Measurements from ENCODE around the gene SEC31B. TPM values are rescaled to one million over a fixed set of nuclear protein-coding genes. Genes with fewer than 3 reads are reported as not detected.

Gene SEC31B
- total RNA-seq, 6 experiments from 2014 or later = 2.3 to 4.1 (median 2.5) TPM

DNA sequence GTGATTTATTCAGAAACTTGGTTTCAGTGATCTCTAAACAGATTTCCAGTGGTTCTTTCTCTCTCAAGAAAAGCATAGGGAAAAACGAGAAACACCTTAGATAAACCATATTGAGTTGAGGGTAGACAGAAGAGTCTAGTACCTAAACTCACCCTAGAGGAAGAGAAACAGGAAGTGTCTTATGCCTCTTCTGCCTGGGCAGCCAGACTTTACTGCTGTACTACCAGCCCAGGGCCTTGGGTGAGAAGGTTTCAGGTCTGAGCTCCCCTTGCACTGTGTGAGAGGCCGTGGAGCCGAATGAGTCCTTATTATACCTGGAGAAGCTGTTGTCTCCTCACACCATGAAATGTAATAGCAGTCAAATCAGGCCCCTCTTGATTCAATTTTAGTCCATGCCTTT lies 34.3 kb upstream of the SEC31B start:
- no peak overlapping the region for H3K4me3 Mint-ChIP-seq

DNA sequence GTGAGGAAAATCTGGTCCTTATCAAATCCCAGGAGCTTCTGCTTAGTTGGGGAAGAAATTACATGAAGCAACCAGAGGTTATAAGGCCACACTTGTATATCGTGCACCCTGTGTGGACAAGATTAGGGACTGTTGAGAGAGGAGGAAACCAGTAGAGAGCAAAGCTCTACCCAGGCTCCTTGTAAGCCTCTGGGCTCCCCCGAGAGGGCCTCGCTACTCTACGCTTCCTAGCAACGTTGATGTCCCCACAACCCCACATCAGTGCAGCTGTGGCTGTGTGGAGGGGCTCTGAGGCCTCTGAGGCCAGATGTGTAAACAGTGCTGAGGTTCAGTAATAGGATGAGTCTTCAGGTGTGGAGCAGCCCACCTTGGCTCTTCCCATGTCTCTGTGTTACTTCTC lies 32.1 kb upstream of the SEC31B start:
- Mint-ChIP-seq H3K36me3 (ENCODE audit: low read depth) (peaks cover 27% of the 10 kb centered on the region), H3K9me3 (no peaks in the 10 kb centered on the region), H3K4me3 (no peak overlapping the region), H3K4me1 (ENCODE audit: low read depth) (no peaks in the 10 kb centered on the region), H3K27ac (no peak overlapping the region), H3K27me3 (ENCODE audit: insufficient read depth) (no peaks in the 10 kb centered on the region)
- TF ChIP-seq, protein P1, sequence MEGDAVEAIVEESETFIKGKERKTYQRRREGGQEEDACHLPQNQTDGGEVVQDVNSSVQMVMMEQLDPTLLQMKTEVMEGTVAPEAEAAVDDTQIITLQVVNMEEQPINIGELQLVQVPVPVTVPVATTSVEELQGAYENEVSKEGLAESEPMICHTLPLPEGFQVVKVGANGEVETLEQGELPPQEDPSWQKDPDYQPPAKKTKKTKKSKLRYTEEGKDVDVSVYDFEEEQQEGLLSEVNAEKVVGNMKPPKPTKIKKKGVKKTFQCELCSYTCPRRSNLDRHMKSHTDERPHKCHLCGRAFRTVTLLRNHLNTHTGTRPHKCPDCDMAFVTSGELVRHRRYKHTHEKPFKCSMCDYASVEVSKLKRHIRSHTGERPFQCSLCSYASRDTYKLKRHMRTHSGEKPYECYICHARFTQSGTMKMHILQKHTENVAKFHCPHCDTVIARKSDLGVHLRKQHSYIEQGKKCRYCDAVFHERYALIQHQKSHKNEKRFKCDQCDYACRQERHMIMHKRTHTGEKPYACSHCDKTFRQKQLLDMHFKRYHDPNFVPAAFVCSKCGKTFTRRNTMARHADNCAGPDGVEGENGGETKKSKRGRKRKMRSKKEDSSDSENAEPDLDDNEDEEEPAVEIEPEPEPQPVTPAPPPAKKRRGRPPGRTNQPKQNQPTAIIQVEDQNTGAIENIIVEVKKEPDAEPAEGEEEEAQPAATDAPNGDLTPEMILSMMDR (IDR thresholded peaks at IDR 0.05) = no peak
- DNase-seq = no peak

More for the DNA sequence above, 34.3 kb upstream of the SEC31B start:
- Mint-ChIP-seq H3K4me1 (ENCODE audit: low read depth) (no peaks in the 10 kb centered on the region), H3K9me3 (no peaks in the 10 kb centered on the region), H3K27me3 (ENCODE audit: insufficient read depth) (no peaks in the 10 kb centered on the region), H3K36me3 (ENCODE audit: low read depth) (peaks cover 14% of the 10 kb centered on the region; the same call in 1 of the 2 replicates), H3K27ac (no peak overlapping the region)
- DNase-seq = no peak
- TF ChIP-seq, protein P1 (IDR thresholded peaks at IDR 0.05) = no peak

DNA sequence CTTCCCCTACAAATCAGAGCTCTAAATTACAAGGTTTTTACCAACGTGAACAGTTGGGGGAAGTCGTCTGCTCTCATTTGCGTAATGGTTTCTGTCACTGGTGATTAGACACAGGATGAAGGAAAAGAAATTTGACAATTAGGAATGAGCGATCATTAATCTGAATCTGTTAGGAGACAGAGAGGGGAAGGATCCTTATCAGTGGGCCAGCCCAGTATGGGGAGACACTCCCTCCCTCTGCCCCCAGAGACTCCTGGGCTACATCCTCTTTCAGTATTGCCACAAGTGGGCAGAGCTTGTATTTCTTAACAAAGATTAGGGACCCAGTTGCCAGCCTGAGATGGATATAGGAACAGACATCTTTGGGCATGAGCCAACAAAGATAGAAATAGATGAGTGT lies 31.5 kb upstream of the SEC31B start:
- no peaks in the 10 kb centered on the region for H3K4me1 Mint-ChIP-seq (ENCODE audit: low read depth)
- H3K27me3 Mint-ChIP-seq (ENCODE audit: insufficient read depth) = no peaks in the 10 kb centered on the region
- peaks cover 32% of the 10 kb centered on the region for H3K36me3 Mint-ChIP-seq (ENCODE audit: low read depth)
- no peak overlapping the region for H3K4me3 Mint-ChIP-seq
- TF ChIP-seq, protein P1 (IDR thresholded peaks at IDR 0.05) = no peak
- no peaks in the 10 kb centered on the region for H3K9me3 Mint-ChIP-seq
- no peak for DNase-seq
- no peak overlapping the region for H3K27ac Mint-ChIP-seq

DNA sequence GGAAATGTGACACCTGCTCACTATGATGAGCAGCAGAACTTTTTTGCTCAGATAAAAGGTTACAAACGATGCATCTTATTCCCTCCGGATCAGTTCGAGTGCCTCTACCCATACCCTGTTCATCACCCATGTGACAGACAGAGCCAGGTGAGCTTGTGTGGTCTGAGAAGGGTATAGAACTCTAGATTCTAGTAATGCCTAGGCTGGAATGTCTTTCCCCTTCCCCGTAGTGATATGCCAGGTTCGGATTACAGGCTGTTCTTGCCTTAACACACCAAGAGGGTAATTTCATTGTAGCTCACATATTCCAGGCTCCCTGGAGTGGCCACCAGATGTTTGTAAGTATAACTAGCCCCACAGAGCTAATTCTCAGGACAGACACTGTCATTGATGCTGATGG lies 25.3 kb upstream of the SEC31B start:
- Mint-ChIP-seq H3K4me1 (ENCODE audit: low read depth) (no peaks in the 10 kb centered on the region), H3K4me3 (no peak overlapping the region), H3K27ac (no peak overlapping the region), H3K9me3 (no peaks in the 10 kb centered on the region), H3K36me3 (ENCODE audit: low read depth) (peaks cover 49% of the 10 kb centered on the region), H3K27me3 (ENCODE audit: insufficient read depth) (no peaks in the 10 kb centered on the region)
- TF ChIP-seq, protein P1 (IDR thresholded peaks at IDR 0.05) = no peak
- DNase-seq = no peak

DNA sequence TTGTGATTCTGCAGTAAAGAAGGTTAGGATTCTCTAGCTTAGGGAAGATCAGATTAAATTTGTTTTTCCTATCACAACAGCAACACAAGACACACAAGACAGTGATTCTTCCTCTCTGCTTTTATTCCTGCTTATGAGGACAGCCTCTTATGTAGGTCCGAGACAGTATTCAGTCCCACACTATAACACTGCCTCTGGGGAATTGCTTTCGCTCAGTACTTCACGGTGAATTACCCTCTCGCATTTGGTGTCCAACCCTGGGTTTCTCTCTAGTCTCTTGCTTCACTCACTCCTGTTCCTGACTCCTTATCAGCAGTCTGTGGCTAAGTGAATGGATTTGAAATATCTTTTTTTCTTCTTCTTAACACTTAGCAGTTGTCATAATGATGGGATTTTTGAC lies 17.8 kb upstream of the SEC31B start:
- Mint-ChIP-seq H3K27ac (no peak overlapping the region), H3K27me3 (ENCODE audit: insufficient read depth) (no peaks in the 10 kb centered on the region; the same call in 1 of the 2 replicates), H3K4me3 (no peak overlapping the region; the same call in 1 of the 2 replicates), H3K36me3 (ENCODE audit: low read depth) (peaks cover 16% of the 10 kb centered on the region), H3K9me3 (no peaks in the 10 kb centered on the region), H3K4me1 (ENCODE audit: low read depth) (no peaks in the 10 kb centered on the region)
- TF ChIP-seq, protein P1 (IDR thresholded peaks at IDR 0.05) = no peak
- no peak for DNase-seq

Data from HFFc6 (cell line).